Prostate gland (tissue), 2 donors: ENCODE measurements around the gene OTOP2.
"Not testable (repeated sequence)": the region's sequence is repeated elsewhere in the genome, so short reads cannot be mapped to it uniquely, and the experiment has no call there.

ENCODE experiments used
- POLR2A ChIP-seq: fragments of 450-650 bp; IDR thresholded peaks from one replicate; pipeline ENCODE4 v1.6.1; 2016; ENCODE audit warnings: antibody characterized with exemption, mild to moderate bottlenecking
- POLR2AphosphoS5 ChIP-seq: sonication (generic); formaldehyde crosslinking; IDR thresholded peaks from one replicate; pipeline ENCODE4 v1.6.1; 2017; ENCODE audit warnings: antibody characterized with exemption
- TF ChIP-seq, protein P1 (sequence below), 4 experiments: fragments of 200-600 bp in 2 of 4; fragments of 450-650 bp in 2 of 4; sonication (generic) in 2 of 4; IDR thresholded peaks; 1 replicate in 3 of 4; 2 replicates in 1 of 4; pipeline ENCODE4 v1.5.1; 2016 to 2019; ENCODE audit warnings: antibody characterized with exemption in 4 of 4, mild to moderate bottlenecking in 2 of 4, moderate library complexity in 2 of 4

DNA sequence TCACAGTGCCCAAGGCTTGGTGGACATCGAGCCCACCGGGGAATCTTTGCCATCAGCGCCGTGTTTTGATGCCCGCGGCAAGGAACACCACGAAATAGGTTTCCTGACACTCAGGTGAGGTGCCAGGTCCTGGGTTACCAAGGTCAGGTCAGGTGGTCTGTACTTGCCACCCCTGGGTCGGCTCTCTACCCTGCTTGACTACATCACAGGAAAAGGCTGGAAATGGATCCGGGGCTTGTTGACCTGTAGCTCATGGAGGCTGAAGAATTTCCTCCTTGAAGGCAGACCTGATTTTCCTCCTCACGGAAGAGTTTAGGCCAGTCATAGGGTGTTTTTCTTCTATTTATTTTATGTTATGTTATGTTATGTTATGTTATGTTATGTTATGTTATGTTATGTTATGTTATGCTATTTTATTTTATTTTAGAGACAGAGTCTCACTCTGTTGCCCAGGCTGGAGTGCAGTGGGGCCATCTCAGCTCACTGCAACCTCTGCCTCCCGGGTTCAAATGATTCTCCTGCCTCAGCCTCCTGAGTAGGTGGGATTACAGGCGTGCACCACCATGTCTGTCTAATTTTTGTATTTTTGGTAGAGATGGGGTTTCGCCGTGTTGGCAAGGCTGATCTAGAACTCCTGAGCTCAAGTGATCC lies 58.7 kb downstream of the OTOP2 start:
- TF ChIP-seq, protein P1, sequence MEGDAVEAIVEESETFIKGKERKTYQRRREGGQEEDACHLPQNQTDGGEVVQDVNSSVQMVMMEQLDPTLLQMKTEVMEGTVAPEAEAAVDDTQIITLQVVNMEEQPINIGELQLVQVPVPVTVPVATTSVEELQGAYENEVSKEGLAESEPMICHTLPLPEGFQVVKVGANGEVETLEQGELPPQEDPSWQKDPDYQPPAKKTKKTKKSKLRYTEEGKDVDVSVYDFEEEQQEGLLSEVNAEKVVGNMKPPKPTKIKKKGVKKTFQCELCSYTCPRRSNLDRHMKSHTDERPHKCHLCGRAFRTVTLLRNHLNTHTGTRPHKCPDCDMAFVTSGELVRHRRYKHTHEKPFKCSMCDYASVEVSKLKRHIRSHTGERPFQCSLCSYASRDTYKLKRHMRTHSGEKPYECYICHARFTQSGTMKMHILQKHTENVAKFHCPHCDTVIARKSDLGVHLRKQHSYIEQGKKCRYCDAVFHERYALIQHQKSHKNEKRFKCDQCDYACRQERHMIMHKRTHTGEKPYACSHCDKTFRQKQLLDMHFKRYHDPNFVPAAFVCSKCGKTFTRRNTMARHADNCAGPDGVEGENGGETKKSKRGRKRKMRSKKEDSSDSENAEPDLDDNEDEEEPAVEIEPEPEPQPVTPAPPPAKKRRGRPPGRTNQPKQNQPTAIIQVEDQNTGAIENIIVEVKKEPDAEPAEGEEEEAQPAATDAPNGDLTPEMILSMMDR (IDR thresholded peaks at IDR 0.05), result not testable (repeated sequence)
- TF ChIP-seq POLR2A, POLR2AphosphoS5: not testable (repeated sequence)
